Ovary (tissue), 9 donors: Measurements from ENCODE around the gene SLC17A9. TPM values are rescaled to one million over a fixed set of nuclear protein-coding genes. Genes with fewer than 3 reads are reported as not detected.

Source experiments
- DNase-seq, 5 donors: peaks; one replicate each; pipeline ENCODE4 v3.0.0-alpha.2; 2019 to 2020
- H3K27ac ChIP-seq, 2 donors: fragments of 200-600 bp; one replicate each; pipeline versions ENCODE4 v1.5.1 to v1.8.0; 2019 to 2022
- H3K27me3 ChIP-seq: fragments of 200-600 bp; one replicate; pipeline ENCODE4 v1.8.0; 2022
- H3K36me3 ChIP-seq: fragments of 200-600 bp; sonication (generic); one replicate; pipeline ENCODE4 v1.5.1; 2019
- H3K4me1 ChIP-seq: one replicate; pipeline ENCODE4 v1.8.1; 2013; ENCODE audit warnings: mild to moderate bottlenecking, moderate library complexity; ENCODE audit not compliant: insufficient read depth
- H3K4me3 ChIP-seq: fragments of 200-600 bp; sonication (generic); one replicate; pipeline ENCODE4 v1.5.1; 2017
- H3K9me3 ChIP-seq, 2 donors: fragments of 200-600 bp in 1 of 2; sonication (generic) in 1 of 2; one replicate each; pipeline versions ENCODE4 v1.5.1 to v1.8.1; 2013 to 2019; ENCODE audit warnings: mild to moderate bottlenecking in 1 of 2, moderate library complexity in 1 of 2
- EP300 ChIP-seq: sonication (generic); formaldehyde crosslinking; IDR thresholded peaks from one replicate; pipeline ENCODE4 v1.6.1; 2017; ENCODE audit warnings: antibody characterized with exemption
- POLR2A ChIP-seq: fragments of 450-650 bp; IDR thresholded peaks from one replicate; pipeline ENCODE4 v1.6.1; 2017; ENCODE audit warnings: antibody characterized with exemption, mild to moderate bottlenecking, moderate library complexity
- WGBS, 3 donors: extraction: QIAGEN DNeasy Blood & Tissue Kit in 1 of 3; methylation state at CpG; one replicate each; pipeline versions ENCODE4 v1.1.5 to v1.1.7; 2013 to 2017; 5-methylcytosine and 5-hydroxymethylcytosine counted together
- intact Hi-C, 4 donors: fragments of 100-400 bp; cut with DNase I; formaldehyde crosslinking; loops; one replicate each; pipeline versions ENCODE4 v1.11.0 to v1.15.1; 2022 to 2023
- polyA plus RNA-seq, 2 donors: library from polyadenylated mRNA; stranded (reverse); fragments of 200-250 nt in 1 of 2; fragments of 350-450 nt in 1 of 2; fragmentation: Illumina TruSeq in 1 of 2; extraction: RNeasy Lipid Tissue Mini Kit (QIAGEN cat#74804) in 1 of 2; gene quantifications; one replicate each; pipeline ENCODE4 v1.2.3, GENCODE V29; 2013 to 2014
- total RNA-seq, 7 donors: library from RNA; depleted of rRNA in 2 of 7; stranded (reverse); fragments of >200 nt in 2 of 7; fragmentation: NEBNext Ultra II Directional in 3 of 7; extraction: Animal tissue kit (Norgen Biotek cat#: 25700) in 3 of 7; gene quantifications; one replicate each; pipeline versions ENCODE4 v1.1.0 to v1.2.4, GENCODE V29; 2016 to 2023
- TF ChIP-seq, protein P1 (sequence below), 3 donors: fragments of 450-650 bp in 2 of 3; fragments of 200-600 bp in 1 of 3; IDR thresholded peaks; one replicate each; pipeline versions ENCODE4 v1.5.1 to v1.8.0; 2016 to 2022; ENCODE audit warnings: antibody characterized with exemption in 3 of 3, mild to moderate bottlenecking in 1 of 3
- donor health status: DM: no; HTN: no; CAD: no; lungs with moderate emphysema.
- donor health status: DM: no; HTN: no; CAD: no.
- donor health status: Bipolar disorder and iron deficiency.
- donor health status: DM: yes; HTN: yes; CAD: no.
- donor health status: DM: no; HTN: no; CAD: no.
- donor health status: DM: yes; HTN: yes; CAD: no.

The SLC17A9 gene
- total and polyA plus RNA-seq, 9 donors: 0.68 to 7.7 (median 4.7) TPM

DNA sequence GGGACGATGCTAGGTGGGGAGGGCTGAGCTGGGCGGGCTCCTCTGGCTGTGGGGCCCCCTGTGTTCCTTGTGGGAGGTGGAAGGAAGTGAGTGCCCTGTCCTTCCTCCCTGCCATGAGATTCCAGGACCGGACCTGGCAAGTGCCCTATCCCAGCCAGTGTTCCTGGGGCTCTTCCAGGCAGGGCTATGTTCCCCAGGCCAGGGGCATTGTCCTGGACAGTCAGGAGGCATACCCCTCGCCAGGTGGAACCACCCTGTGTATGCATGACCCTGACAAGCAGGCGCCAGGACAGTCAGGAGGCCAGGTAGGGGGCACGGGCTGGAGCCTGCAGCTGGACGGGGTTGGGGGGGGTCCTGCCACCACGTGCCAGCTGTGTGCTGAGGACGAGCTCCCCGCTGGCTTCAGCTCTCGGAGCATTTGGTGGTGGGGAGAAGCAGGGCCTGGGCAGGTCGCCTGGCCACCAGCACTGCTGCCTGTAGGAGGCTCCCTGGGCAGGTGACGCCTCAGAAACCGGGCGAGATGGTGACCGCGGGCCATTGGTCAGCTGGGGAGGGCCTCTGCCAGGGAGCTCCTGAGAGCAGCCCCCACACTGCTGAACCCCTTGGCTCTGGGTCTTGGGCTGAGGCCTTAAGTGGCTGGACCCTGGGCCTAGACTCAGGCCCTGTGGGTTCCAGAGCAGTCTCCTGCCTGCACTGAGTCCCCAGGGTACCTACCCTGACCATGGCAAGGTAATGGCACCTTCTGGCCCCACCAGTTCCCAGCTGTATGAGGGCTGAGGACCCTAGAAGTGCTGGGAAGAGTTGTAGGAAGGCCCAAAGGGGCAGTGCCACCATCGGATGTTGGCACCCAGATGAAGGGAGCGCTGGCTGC, 694 bp downstream of the SLC17A9 start:
- TF ChIP-seq EP300: no peak
- no peak for TF ChIP-seq POLR2A
- TF ChIP-seq, protein P1, sequence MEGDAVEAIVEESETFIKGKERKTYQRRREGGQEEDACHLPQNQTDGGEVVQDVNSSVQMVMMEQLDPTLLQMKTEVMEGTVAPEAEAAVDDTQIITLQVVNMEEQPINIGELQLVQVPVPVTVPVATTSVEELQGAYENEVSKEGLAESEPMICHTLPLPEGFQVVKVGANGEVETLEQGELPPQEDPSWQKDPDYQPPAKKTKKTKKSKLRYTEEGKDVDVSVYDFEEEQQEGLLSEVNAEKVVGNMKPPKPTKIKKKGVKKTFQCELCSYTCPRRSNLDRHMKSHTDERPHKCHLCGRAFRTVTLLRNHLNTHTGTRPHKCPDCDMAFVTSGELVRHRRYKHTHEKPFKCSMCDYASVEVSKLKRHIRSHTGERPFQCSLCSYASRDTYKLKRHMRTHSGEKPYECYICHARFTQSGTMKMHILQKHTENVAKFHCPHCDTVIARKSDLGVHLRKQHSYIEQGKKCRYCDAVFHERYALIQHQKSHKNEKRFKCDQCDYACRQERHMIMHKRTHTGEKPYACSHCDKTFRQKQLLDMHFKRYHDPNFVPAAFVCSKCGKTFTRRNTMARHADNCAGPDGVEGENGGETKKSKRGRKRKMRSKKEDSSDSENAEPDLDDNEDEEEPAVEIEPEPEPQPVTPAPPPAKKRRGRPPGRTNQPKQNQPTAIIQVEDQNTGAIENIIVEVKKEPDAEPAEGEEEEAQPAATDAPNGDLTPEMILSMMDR (IDR thresholded peaks at IDR 0.05): no peak
- WGBS, 3 donors: 42 to 57% (median 47%) methylated on average over 14 to 19 of the region's 19 CpGs
- peak overlapping the region; percentile 3 for H3K4me3 ChIP-seq
- peaks cover 22% of the 10 kb centered on the region for H3K4me1 ChIP-seq
- H3K27ac ChIP-seq: peak overlapping the region; percentile 96
- DNase-seq: peak in 4 of 5 donors; percentile 44 to 57 (median 52)
- H3K36me3 ChIP-seq: no peaks in the 10 kb centered on the region
- intact Hi-C loops: no loop called here
- H3K27me3 ChIP-seq: no peaks in the 10 kb centered on the region
- no peaks in the 10 kb centered on the region for H3K9me3 ChIP-seq

DNA sequence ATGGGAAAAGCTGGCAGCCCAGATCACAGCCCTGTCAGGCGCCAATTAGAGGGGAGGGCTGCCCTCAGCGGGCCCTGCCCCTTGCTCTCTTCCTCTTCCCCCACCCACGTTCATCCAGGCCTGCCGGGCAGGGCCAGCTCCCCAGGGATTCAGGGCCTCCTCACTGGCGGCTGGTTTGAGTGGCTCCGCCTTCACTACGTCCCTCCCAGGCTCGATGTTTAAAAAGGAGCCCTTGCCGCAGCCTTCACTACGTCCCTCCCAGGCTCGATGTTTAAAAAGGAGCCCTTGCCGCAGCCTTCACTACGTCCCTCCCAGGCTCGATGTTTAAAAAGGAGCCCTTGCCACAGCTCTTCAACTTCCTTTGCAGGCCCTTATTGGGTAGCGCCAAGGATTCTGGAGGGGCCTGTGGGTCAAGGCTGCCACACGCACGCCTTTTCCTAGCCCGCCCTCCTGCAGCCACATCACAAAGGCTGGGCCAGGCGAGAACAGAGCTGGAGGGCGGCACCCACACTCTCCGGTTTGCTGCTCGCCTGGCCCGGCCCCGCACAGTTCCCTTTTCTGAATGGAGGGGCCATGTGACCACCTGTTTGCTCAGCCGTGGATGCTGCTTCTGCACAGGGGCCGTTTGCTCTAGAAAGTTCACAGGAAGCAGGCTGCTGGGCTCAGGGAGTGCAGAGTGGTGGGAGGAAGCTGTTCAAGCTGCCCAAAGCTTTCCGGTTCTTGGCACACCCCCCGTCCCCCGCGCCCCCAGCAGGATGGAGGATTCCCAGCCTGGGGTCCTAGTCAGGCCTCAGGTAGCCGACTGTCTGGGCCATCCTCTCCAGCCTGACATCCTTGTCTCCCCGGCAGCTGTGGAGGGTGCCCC, 1.6 kb downstream of the SLC17A9 start:
- Histone ChIP-seq H3K4me3 (no peak overlapping the region), H3K36me3 (no peaks in the 10 kb centered on the region), H3K9me3 (no peaks in the 10 kb centered on the region), H3K27me3 (no peaks in the 10 kb centered on the region), H3K4me1 (peaks cover 22% of the 10 kb centered on the region), H3K27ac (peak overlapping the region; percentile 96)
- peak; percentile 81 to 88 (median 85) for DNase-seq
- 2 to 5% (median 3%) methylated on average over 31 to 32 of the region's 32 CpGs for WGBS, 3 donors
- intact Hi-C loops: no loop called here
- TF ChIP-seq EP300 (no peak), POLR2A (no peak)
- TF ChIP-seq, protein P1 (IDR thresholded peaks at IDR 0.05): no peak

DNA sequence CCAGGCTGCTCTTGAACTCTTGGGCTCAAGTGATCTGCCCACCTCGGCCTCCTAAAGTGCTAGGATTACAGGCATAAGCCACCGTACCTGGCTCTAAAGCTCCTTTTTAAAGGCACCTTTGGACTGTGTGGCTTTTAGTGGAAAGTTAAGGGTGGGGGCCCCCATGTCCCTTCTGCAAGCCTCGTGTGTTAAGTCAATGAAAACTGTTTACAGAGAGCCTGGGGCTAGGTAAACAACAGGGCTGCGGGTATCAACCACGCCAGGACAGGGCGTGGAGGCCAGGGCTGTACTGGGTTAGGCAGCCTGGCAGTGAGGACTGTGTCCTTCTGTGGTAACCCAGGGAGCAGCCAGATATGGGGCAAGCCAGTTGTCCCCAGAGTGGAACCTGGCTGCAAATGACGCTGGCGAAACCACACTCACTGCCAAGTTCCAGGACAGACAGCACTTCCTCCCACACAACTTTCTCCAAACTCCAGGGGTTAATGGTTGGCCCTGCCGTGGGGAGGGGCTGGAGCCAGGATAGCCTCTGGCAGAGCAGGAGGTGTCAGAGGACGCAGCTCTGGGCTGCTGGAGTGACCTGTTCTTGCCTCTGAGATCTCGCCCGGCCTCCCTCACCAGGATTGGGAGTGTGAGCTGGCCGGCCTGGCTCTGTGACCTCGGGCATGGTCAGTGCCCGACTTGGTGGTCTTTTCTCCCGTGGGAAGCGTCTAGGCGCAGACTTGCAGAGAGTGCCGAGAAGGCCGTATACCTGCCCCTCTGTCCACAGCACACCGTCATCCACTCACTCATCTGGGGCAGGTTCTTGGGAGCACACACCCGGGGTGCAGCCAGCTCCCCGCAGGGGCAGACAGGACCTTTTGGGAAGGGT, 3.2 kb downstream of the SLC17A9 start:
- H3K4me3 ChIP-seq: no peak overlapping the region
- peaks cover 22% of the 10 kb centered on the region for H3K4me1 ChIP-seq
- no peaks in the 10 kb centered on the region for H3K9me3 ChIP-seq
- no peak for DNase-seq
- TF ChIP-seq, protein P1 (IDR thresholded peaks at IDR 0.05): no peak
- TF ChIP-seq EP300 (no peak), POLR2A (no peak)
- no peaks in the 10 kb centered on the region for H3K27me3 ChIP-seq
- H3K27ac ChIP-seq: no peak overlapping the region
- WGBS, 3 donors: 78 to 84% (median 82%) methylated on average over 23 of the region's 23 CpGs
- no peaks in the 10 kb centered on the region for H3K36me3 ChIP-seq
- intact Hi-C loops: no loop called here
